Activated CD8-positive, alpha-beta memory T cell treated with anti-CD3 and anti-CD28 coated beads, Interleukin-2, amount 50 U/mL, for 1 hour (primary cell): ENCODE measurements around the gene AXIN1.
"Not testable (repeated sequence)": the region's sequence is repeated elsewhere in the genome, so short reads cannot be mapped to it uniquely, and the experiment has no call there.

ENCODE experiments used
- DNase-seq: peaks from one replicate; pipeline ENCODE4 v3.0.0-alpha.2; 2020; ENCODE audit errors: extremely low read depth

The AXIN1 gene

GRCh38 chr16:267562-267961 lies 85.0 kb downstream of the AXIN1 start:
- DNase-seq: not testable (repeated sequence)

GRCh38 chr16:266258-267164 lies 86.0 kb downstream of the AXIN1 start:
- DNase-seq: no peak

- no peak for DNase-seq
These were observed 86.8 kb downstream of the AXIN1 start for GRCh38 chr16:265711-266110.

GRCh38 chr16:265002-265529 lies 87.5 kb downstream of the AXIN1 start:
- DNase-seq: no peak

GRCh38 chr16:264440-264951 lies 88.0 kb downstream of the AXIN1 start:
- no peak for DNase-seq

- no peak for DNase-seq
These were observed 88.6 kb downstream of the AXIN1 start for GRCh38 chr16:263944-264343.

- no peak for DNase-seq
These were observed 89.2 kb downstream of the AXIN1 start for GRCh38 chr16:263182-263774.

- DNase-seq: no peak
These were observed 90.3 kb downstream of the AXIN1 start for GRCh38 chr16:262121-262745.

- no peak for DNase-seq
These were observed 91.4 kb downstream of the AXIN1 start for GRCh38 chr16:261031-261691.

- no peak for DNase-seq
These were observed 92.2 kb downstream of the AXIN1 start for GRCh38 chr16:260326-260725.

GRCh38 chr16:259814-260253 lies 92.7 kb downstream of the AXIN1 start:
- DNase-seq: no peak

GRCh38 chr16:259226-259625 lies 93.3 kb downstream of the AXIN1 start:
- no peak for DNase-seq

- not testable (repeated sequence) for DNase-seq
These were observed 94.4 kb downstream of the AXIN1 start for GRCh38 chr16:258091-258490.

- DNase-seq: no peak
These were observed 97.3 kb downstream of the AXIN1 start for GRCh38 chr16:255183-255582.

- no peak for DNase-seq
These were observed 98.1 kb downstream of the AXIN1 start for GRCh38 chr16:254461-254860.

- no peak for DNase-seq
These were observed 98.7 kb downstream of the AXIN1 start for GRCh38 chr16:253833-254232.

- no peak for DNase-seq
These were observed 99.9 kb downstream of the AXIN1 start for GRCh38 chr16:252366-253337.

- no peak for DNase-seq
These were observed 103.1 kb downstream of the AXIN1 start for GRCh38 chr16:249431-249830.

GRCh38 chr16:247027-247426 lies 105.5 kb downstream of the AXIN1 start:
- no peak for DNase-seq

- DNase-seq: no peak
These were observed 107.4 kb downstream of the AXIN1 start for GRCh38 chr16:245105-245504.

GRCh38 chr16:243348-243747 lies 109.2 kb downstream of the AXIN1 start:
- DNase-seq: no peak
